Activated CD8-positive, alpha-beta memory T cell treated with anti-CD3 and anti-CD28 coated beads, Interleukin-2, amount 10 ng/mL, durations not matched to agents 7 days and 5 days (primary cell): ENCODE data around the gene DEFB131B. TPM values are rescaled to one million over a fixed set of nuclear protein-coding genes. Genes with fewer than 3 reads are reported as not detected.

Source experiments
- ATAC-seq: fragments of 150-1000 bp; cut with Tn5 transposase; one replicate; pipeline ENCODE4 v1.10.0; 2021; ENCODE audit warnings: moderate library complexity
- CTCF ChIA-PET: fragments of 350-600 bp; sonication (Branson Sonifier 250); formaldehyde crosslinking; loops from one replicate; lab custom pipeline; 2021; ENCODE audit warnings: antibody characterized with exemption; lab: Charles Lee
- DNase-seq: peaks from one replicate; pipeline ENCODE4 v3.0.0-alpha.2; 2020
- H3K27ac Mint-ChIP-seq: one replicate; pipeline ENCODE4 v1.8.0; 2021; ENCODE audit warnings: mild to moderate bottlenecking, mixed read lengths
- H3K27me3 Mint-ChIP-seq: one replicate; pipeline ENCODE4 v1.8.0; 2021; ENCODE audit warnings: mixed read lengths
- H3K36me3 Mint-ChIP-seq: one replicate; pipeline ENCODE4 v1.8.0; 2021; ENCODE audit warnings: mild to moderate bottlenecking, mixed read lengths
- H3K4me1 Mint-ChIP-seq: one replicate; pipeline ENCODE4 v1.8.0; 2021; ENCODE audit warnings: mixed read lengths
- H3K4me3 Mint-ChIP-seq: one replicate; pipeline ENCODE4 v1.8.0; 2021; ENCODE audit warnings: mild to moderate bottlenecking, moderate library complexity, mixed read lengths
- H3K9me3 Mint-ChIP-seq: one replicate; pipeline ENCODE4 v1.8.0; 2022; ENCODE audit warnings: low read depth, mixed read lengths
- total RNA-seq, 2 experiments: library from RNA; stranded (reverse); gene quantifications; one replicate each; pipeline ENCODE4 v1.2.3, GENCODE V29; 2021

Gene DEFB131B
- total RNA-seq, 2 experiments from 2014 or later = not detected

DNA sequence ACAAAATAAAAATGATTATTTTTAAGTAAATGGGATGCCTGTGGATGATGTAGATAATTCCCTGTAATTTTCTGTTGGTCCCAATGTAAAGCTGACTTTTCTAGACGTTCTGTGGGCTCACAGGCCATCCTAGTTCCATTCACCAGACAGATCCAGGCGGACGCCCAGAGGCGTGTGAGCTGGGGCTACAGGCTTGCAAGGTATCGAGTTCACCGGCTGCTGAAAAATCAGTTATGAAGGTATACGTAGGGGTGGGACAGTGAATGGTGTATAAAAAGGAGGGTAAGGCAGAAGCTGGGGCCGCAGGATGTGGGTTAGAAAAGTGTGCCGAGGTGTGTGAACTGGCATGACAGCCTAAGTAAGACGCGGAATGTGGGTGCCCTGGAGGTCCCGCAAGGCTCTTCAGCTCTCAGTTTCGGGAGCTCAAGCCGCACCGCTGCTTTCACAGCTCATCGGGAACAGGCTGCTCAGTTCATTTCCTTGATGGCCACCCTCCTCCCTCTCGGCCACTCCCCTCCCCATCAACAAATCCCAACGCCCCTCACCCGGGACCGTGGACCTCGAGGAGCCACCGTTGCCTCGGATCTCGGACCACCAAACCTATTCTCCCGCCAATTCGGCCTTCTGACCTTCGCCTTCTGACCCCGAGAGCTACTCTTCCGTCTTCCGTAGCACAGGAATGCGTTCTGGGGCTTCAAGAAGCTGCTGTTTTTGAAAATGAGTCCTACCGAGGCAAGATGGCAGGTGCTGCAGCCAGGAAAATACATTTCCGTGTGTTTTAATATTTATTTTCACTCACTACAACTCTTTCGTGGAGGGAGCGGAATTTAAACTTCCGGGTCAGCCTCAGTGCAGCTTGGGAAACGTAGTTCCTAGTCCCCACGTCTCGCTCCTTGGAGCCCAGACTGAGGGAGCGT is 49.8 kb downstream of the DEFB131B start, which contains the start of gene XNDC1N:
Gene XNDC1N, minus strand, starts transcription at position 775 of the 917 bp plus-strand sequence. CDS start 5,241 bp downstream, outside the sequence.
- CTCF ChIA-PET = interaction anchor here (0.9 to 2.3 kb wide), 9 partner anchors 9 to 506 kb away, joined by 3 to 8 read pairs (median 4); partner anchors contain the start of genes ANAPC15 and CLPB
- peak; percentile 88 for DNase-seq
- peak; percentile 87 for ATAC-seq
- peaks cover 45% of the 10 kb centered on the region for H3K4me1 Mint-ChIP-seq
- H3K9me3 Mint-ChIP-seq = no peaks in the 10 kb centered on the region
- peaks cover 22% of the 10 kb centered on the region for H3K36me3 Mint-ChIP-seq
- peak within 1 kb of the TSS; percentile 99 for H3K27ac Mint-ChIP-seq
- no peaks in the 10 kb centered on the region for H3K27me3 Mint-ChIP-seq
- H3K4me3 Mint-ChIP-seq = peak within 1 kb of the TSS; percentile 98

DNA sequence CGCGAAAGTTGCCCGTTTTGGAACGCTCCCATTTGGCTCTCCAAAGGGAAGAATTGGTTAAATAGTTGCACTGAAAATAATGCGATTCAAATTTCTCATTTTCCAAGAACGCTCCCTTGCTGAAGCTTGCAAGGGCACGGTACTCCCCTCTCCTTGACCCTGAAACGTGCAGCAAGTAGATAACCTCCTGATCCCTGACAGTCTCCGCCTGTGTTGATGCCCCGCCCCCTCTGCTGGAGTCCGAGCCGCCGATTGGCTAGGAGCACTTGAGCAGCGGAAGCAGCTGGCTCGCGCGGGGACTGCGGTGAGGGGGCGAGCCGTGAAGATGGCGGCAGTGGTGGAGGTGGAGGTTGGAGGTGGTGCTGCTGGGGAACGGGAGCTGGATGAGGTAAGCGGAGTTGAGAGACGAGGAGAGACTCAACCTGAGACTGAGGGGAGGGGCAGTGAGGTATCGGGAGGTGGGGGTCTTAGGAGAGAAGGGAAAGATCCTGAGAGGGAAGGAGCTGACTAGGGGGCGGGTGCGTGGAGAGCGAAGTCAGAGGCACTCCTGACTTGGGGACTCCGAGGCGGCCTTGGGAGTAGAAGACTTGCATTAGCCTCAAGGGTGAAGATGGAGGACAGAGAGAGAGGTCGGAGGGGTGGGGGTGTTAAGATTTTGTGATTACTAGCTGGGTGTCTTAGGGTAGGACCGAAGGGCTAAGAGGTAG is 50.6 kb downstream of the DEFB131B start, which contains the start of gene RNF121:
Gene RNF121, plus strand, starts transcription at position 310 of the 707 bp plus-strand sequence. Its CDS starts 16 bp downstream, at position 326.
- H3K27ac Mint-ChIP-seq = peak within 1 kb of the TSS; percentile 99
- H3K36me3 Mint-ChIP-seq = peaks cover 20% of the 10 kb centered on the region
- CTCF ChIA-PET = interaction anchor here (0.7 to 2.3 kb wide), 8 partner anchors 9 to 506 kb away, joined by 3 to 8 read pairs (median 4); partner anchors contain the start of gene CLPB
- DNase-seq (peak; percentile 99), ATAC-seq (peak; percentile 91)
- no peaks in the 10 kb centered on the region for H3K9me3 Mint-ChIP-seq
- peak within 1 kb of the TSS; percentile 98 for H3K4me3 Mint-ChIP-seq
- peaks cover 49% of the 10 kb centered on the region for H3K4me1 Mint-ChIP-seq
- H3K27me3 Mint-ChIP-seq = no peaks in the 10 kb centered on the region

DNA sequence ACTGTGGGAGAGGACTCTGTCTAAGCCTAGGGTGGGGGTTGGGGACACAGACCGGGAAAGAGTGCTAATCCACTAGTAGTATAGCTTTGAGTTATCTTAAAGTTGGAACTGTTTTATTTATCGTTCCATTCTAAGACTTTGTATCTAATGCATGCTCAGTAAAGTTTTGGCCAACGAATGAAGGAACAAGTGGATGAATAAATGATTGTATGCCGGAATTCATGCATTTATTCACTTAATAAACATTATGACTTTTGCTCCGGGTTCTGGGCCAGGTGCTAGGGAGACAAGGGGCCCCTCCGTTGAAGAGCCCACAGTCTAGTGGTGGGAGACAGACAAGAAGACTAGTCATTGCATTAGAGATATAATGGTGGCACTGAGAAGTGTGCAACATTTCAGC is 51.2 kb downstream of the DEFB131B start:
- no peak for DNase-seq
- peak overlapping the region; percentile 99 for H3K27ac Mint-ChIP-seq
- peak overlapping the region; percentile 98 for H3K4me3 Mint-ChIP-seq
- H3K4me1 Mint-ChIP-seq = peaks cover 55% of the 10 kb centered on the region
- peaks cover 20% of the 10 kb centered on the region for H3K36me3 Mint-ChIP-seq
- no peak for ATAC-seq
- CTCF ChIA-PET = interaction anchor here (0.7 to 2.3 kb wide), 5 partner anchors 9 to 505 kb away, joined by 3 to 8 read pairs (median 4); partner anchors contain the start of gene CLPB
- H3K9me3 Mint-ChIP-seq = no peaks in the 10 kb centered on the region
- no peaks in the 10 kb centered on the region for H3K27me3 Mint-ChIP-seq

DNA sequence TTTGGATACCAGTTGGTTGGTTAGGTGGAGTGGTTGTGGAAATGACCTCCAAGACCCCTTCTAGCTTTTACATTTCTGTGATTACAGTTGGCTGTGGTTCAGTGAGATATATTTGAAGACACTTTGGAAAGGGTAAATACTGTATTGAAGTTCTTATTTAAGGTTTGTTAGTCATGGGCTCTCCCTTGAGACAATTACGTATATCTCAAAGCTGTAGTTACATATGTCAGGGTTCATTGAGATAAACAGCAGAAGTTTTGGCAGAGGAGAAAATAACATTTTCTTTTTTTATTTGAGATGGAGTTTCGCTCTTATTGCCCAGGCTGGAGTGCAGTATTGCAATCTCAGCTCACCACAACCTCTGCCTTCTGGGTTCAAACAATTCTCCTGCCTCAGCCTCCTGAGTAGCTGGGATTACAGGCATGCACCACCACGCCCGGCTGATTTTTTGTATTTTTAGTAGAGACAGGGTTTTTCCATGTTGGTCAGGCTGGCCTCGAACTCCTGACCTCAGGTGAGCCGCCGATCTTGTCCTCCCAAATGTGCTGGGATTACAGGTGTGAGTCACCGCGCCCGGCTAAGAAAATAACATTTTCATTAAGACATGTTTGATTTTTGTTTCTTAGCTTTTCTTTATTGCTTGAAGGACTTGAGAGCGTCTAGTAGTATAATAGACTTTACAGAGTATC is 52.4 kb downstream of the DEFB131B start:
- H3K9me3 Mint-ChIP-seq = no peaks in the 10 kb centered on the region
- H3K27ac Mint-ChIP-seq = no peak overlapping the region
- ATAC-seq (no peak), DNase-seq (no peak)
- peaks cover 10% of the 10 kb centered on the region for H3K36me3 Mint-ChIP-seq
- no peaks in the 10 kb centered on the region for H3K27me3 Mint-ChIP-seq
- CTCF ChIA-PET = no interaction called here
- H3K4me1 Mint-ChIP-seq = peaks cover 53% of the 10 kb centered on the region
- H3K4me3 Mint-ChIP-seq = peak overlapping the region; percentile 98

DNA sequence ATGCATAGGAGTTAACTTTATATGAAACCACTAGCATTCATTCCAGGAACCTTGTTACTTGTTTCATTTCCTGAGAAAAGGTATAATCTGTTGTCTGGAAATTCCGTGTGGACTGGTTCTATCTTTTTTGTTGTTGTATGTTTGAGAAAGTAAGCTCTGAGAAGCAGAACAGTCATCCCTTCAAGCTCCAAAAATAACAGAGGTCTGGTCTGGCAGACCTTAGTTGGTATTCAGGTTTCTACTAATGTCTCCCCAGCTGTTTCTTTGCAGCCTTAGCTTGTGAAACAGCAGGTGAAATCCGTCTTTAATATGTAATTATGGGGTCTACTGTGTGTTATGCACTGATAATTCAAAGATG is 53.0 kb downstream of the DEFB131B start:
- ATAC-seq = no peak
- no peak overlapping the region for H3K27ac Mint-ChIP-seq
- H3K9me3 Mint-ChIP-seq = no peaks in the 10 kb centered on the region
- H3K4me1 Mint-ChIP-seq = peaks cover 52% of the 10 kb centered on the region
- H3K36me3 Mint-ChIP-seq = peaks cover 9% of the 10 kb centered on the region
- H3K4me3 Mint-ChIP-seq = peak overlapping the region; percentile 9
- no peak for DNase-seq
- CTCF ChIA-PET = no interaction called here
- H3K27me3 Mint-ChIP-seq = no peaks in the 10 kb centered on the region

DNA sequence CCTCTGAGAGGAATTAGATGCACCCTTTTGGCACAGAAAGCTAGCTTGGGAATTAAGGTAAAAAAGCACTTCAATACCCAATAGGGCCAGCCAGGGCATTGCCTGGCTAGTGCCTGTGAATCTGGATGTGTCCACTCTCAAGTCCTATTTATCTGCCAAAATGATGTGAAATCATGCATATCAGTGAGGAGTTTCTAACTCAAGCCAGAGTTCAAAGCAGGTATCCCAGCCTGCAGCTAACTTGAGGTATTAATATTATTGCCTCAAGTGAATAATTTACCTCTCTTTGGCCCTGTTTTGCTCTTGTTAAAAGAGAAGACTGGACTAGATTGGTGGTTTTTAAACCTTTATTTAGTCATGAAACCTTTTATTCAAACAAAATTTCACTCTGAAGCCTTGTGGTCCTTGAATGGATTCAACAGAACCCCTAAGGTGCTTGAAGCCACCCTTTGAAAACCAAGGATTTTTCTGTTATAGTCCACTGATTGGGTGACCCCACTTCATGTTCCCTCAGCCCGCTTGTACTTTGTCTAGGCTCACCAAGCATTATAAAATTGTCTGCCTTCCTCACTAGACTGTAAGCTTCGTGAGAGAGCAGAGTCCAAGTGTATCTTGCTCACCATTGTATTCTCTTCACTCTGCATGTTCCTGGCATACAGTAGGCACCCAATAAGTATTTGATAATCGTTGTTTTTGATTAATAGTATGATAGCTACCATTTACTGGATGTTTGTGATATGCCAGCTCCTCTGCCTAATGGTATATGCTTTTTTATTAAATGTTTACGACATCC is 55.1 kb downstream of the DEFB131B start:
- no peak for ATAC-seq
- DNase-seq = no peak
- Mint-ChIP-seq H3K4me1 (peaks cover 42% of the 10 kb centered on the region), H3K27me3 (no peaks in the 10 kb centered on the region), H3K27ac (no peak overlapping the region), H3K9me3 (no peaks in the 10 kb centered on the region), H3K4me3 (no peak overlapping the region), H3K36me3 (peaks cover 9% of the 10 kb centered on the region)
- CTCF ChIA-PET = interaction anchor here (1.2 kb wide), 1 partner anchor 10 kb away, joined by 3 read pairs; no protein-coding TSS in a partner anchor

Other genes starting within 250 kb of the DEFB131B start
- not detected for gene DEFB108B, start 45.3 kb upstream of the DEFB131B start, total RNA-seq
- gene XNDC1N, start 50.1 kb downstream of the DEFB131B start, total RNA-seq = 10 to 100 TPM; 14.8 to 23.1 TPM
- 10 to 100 TPM; 30.7 to 38.7 TPM for gene RNF121, start 50.6 kb downstream of the DEFB131B start, total RNA-seq
- 10 to 100 TPM in 1 of 2 experiments, 1 to 10 TPM in 1; 7.0 to 11.2 TPM for gene IL18BP, start 120.5 kb downstream of the DEFB131B start, total RNA-seq
- gene NUMA1, start 202.1 kb downstream of the DEFB131B start, total RNA-seq = 100 to 1,000 TPM; 156 to 221 TPM
- gene LRRC51, start 202.4 kb downstream of the DEFB131B start, total RNA-seq = 1 to 10 TPM; 4.0 to 9.2 TPM
- gene LAMTOR1, start 224.8 kb downstream of the DEFB131B start, total RNA-seq = 10 to 100 TPM; 63.4 to 66.5 TPM
- gene TOMT, start 227.5 kb downstream of the DEFB131B start, total RNA-seq = under 1 TPM in 1 of 2 experiments, not detected in 1; 0.23 TPM
- gene ANAPC15, start 234.2 kb downstream of the DEFB131B start, total RNA-seq = 10 to 100 TPM; 53.8 to 63.6 TPM